ENCODE data around the gene RTN4R.

Gene RTN4R

GRCh38 chr22:20242393-20243175, 25.5 kb downstream of the RTN4R start:
- DNase-seq (ENCODE audit: low read depth in 2 of 2) = no peak

- no peak for DNase-seq (ENCODE audit: low read depth in 2 of 2)
These were observed 26.3 kb downstream of the RTN4R start for GRCh38 chr22:20241579-20242392.

GRCh38 chr22:20240900-20241299, 27.2 kb downstream of the RTN4R start:
- DNase-seq (ENCODE audit: low read depth in 2 of 2) = no peak

- no peak for DNase-seq (ENCODE audit: low read depth in 2 of 2)
These were observed 27.7 kb downstream of the RTN4R start for GRCh38 chr22:20240447-20240764.

- no peak for DNase-seq (ENCODE audit: low read depth in 2 of 2)
These were observed 28.3 kb downstream of the RTN4R start for GRCh38 chr22:20239676-20240446.

GRCh38 chr22:20238901-20239675, 29.0 kb downstream of the RTN4R start:
- DNase-seq (ENCODE audit: low read depth in 2 of 2) = no peak

- DNase-seq (ENCODE audit: low read depth in 2 of 2) = peak; percentile 48 to 54
These were observed 29.6 kb downstream of the RTN4R start for GRCh38 chr22:20238536-20238900.

GRCh38 chr22:20237480-20238440, 30.4 kb downstream of the RTN4R start:
- no peak for DNase-seq (ENCODE audit: low read depth in 2 of 2)

GRCh38 chr22:20236052-20236717, 31.9 kb downstream of the RTN4R start:
- no peak for DNase-seq (ENCODE audit: low read depth in 2 of 2)

GRCh38 chr22:20235389-20235991, 32.6 kb downstream of the RTN4R start:
- no peak for DNase-seq (ENCODE audit: low read depth in 2 of 2)

- no peak for DNase-seq (ENCODE audit: low read depth in 2 of 2)
These were observed 33.2 kb downstream of the RTN4R start for GRCh38 chr22:20234760-20235388.

- DNase-seq (ENCODE audit: low read depth in 2 of 2) = no peak
These were observed 33.8 kb downstream of the RTN4R start for GRCh38 chr22:20234314-20234682.

- DNase-seq (ENCODE audit: low read depth in 2 of 2) = no peak
These were observed 34.5 kb downstream of the RTN4R start for GRCh38 chr22:20233351-20234313.

GRCh38 chr22:20232781-20233180, 35.3 kb downstream of the RTN4R start:
- DNase-seq (ENCODE audit: low read depth in 2 of 2) = no peak

- no peak for DNase-seq (ENCODE audit: low read depth in 2 of 2)
These were observed 35.9 kb downstream of the RTN4R start for GRCh38 chr22:20232237-20232598.

- DNase-seq (ENCODE audit: low read depth in 2 of 2) = no peak
These were observed 36.4 kb downstream of the RTN4R start for GRCh38 chr22:20231514-20232236.

- no peak for DNase-seq (ENCODE audit: low read depth in 2 of 2)
These were observed 37.2 kb downstream of the RTN4R start for GRCh38 chr22:20230777-20231420.
